HepG2 (cell line): ENCODE data around the gene CPNE1. TPM values are rescaled to one million over a fixed set of nuclear protein-coding genes. Genes with fewer than 3 reads are reported as not detected.

Source experiments
- ASH2L ChIP-seq: fragments of 300-600, 200-600 bp; sonication (generic); IDR thresholded peaks from 2 replicates; pipeline ENCODE4 v1.7.0; 2017; ENCODE audit warnings: low read depth, mild to moderate bottlenecking, moderate library complexity, mixed read lengths, low read length; ENCODE audit not compliant: insufficient read length
- GZF1 ChIP-seq: sonication (generic); formaldehyde crosslinking; IDR thresholded peaks from 2 replicates; pipeline ENCODE4 v1.5.1; 2020; ENCODE audit warnings: mild to moderate bottlenecking, missing genetic modification reagents
- NFKBIZ ChIP-seq: IDR thresholded peaks from 2 replicates; pipeline ENCODE4 v1.6.1; 2018; ENCODE audit warnings: missing genetic modification reagents, missing compliant biosample characterization
- NFRKB ChIP-seq: fragments of 450-650 bp; IDR thresholded peaks from 2 replicates; pipeline ENCODE4 v1.6.1; 2017
- RBM22 ChIP-seq: fragments of 200-400 bp; formaldehyde crosslinking; optimal IDR thresholded peaks from 2 replicates; pipeline ENCODE3; 2017; ENCODE audit warnings: mild to moderate bottlenecking, low read length, moderate library complexity
- SRF ChIP-seq: IDR thresholded peaks from 2 replicates; pipeline ENCODE4 v1.6.1; 2011; ENCODE audit warnings: mild to moderate bottlenecking, low read depth, low read length, moderate library complexity
- TOPORS ChIP-seq: sonication (generic); formaldehyde crosslinking; IDR thresholded peaks from 2 replicates; pipeline ENCODE4 v1.8.0; 2023; ENCODE audit warnings: mild to moderate bottlenecking, missing genetic modification reagents
- ZBTB3 ChIP-seq: sonication (generic); formaldehyde crosslinking; IDR thresholded peaks from 2 replicates; pipeline ENCODE4 v1.4.0; 2020; ENCODE audit warnings: low read depth, mild to moderate bottlenecking, moderate library complexity, missing genetic modification reagents, borderline replicate concordance
- ZNF264 ChIP-seq: sonication (generic); formaldehyde crosslinking; IDR thresholded peaks from 2 replicates; pipeline ENCODE4 v1.4.0; 2020; ENCODE audit warnings: missing genetic modification reagents
- ZNF33A ChIP-seq: sonication (generic); formaldehyde crosslinking; IDR thresholded peaks from 2 replicates; pipeline ENCODE4 v1.5.1; 2020; ENCODE audit warnings: missing genetic modification reagents, mild to moderate bottlenecking, moderate library complexity, borderline replicate concordance
- ZNF383 ChIP-seq: sonication (generic); formaldehyde crosslinking; IDR thresholded peaks from 2 replicates; pipeline ENCODE4 v1.4.0; 2020; ENCODE audit warnings: missing genetic modification reagents, mild to moderate bottlenecking, borderline replicate concordance
- ZNF629 ChIP-seq: sonication (generic); formaldehyde crosslinking; conservative IDR thresholded peaks from 2 replicates; pipeline ENCODE4 v1.5.0; 2020; ENCODE audit warnings: missing genetic modification reagents
- ZNF75D ChIP-seq: sonication (generic); formaldehyde crosslinking; IDR thresholded peaks from 2 replicates; pipeline ENCODE4 v1.8.1; 2023; ENCODE audit warnings: missing genetic modification reagents, mild to moderate bottlenecking, borderline replicate concordance
- ZNF775 ChIP-seq: sonication (generic); formaldehyde crosslinking; IDR thresholded peaks from 2 replicates; pipeline ENCODE4 v1.4.0; 2020; ENCODE audit warnings: missing genetic modification reagents, mild to moderate bottlenecking, moderate library complexity, borderline replicate concordance
- polyA plus RNA-seq, 8 experiments: library from polyadenylated mRNA; depleted of rRNA in 3 of 8; stranded (reverse) in 7 of 8; unstranded in 1 of 8; fragments of >200 nt; fragmentation: Illumina TruSeq in 4 of 8; extraction: Trizol in 4 of 8; gene quantifications; 2 replicates each; pipeline versions ENCODE4 v1.2.1 to v1.2.3, GENCODE V29; 2011 to 2016; ENCODE audit warnings: low read depth in 4 of 8, missing spikeins in 1 of 8, mixed read lengths in 1 of 8; ENCODE audit not compliant: insufficient read depth in 1 of 8
- total RNA-seq, 5 experiments: library from RNA; depleted of rRNA; stranded (reverse); fragments of >200 nt; fragmentation: Illumina TruSeq; extraction: Trizol; gene quantifications; 2 replicates each; pipeline ENCODE4 v1.2.3, GENCODE V29; 2016; ENCODE audit warnings: low read depth in 1 of 5
- TF ChIP-seq, protein P1 (sequence below): sonication (generic); formaldehyde crosslinking; IDR thresholded peaks from 2 replicates; pipeline ENCODE4 v1.4.0; 2020; ENCODE audit warnings: low read depth, missing genetic modification reagents
- TF ChIP-seq, protein P2 (sequence below): sonication (generic); formaldehyde crosslinking; IDR thresholded peaks from 2 replicates; pipeline ENCODE4 v1.8.0; 2022; ENCODE audit warnings: mild to moderate bottlenecking, missing genetic modification reagents, moderate library complexity
- TF ChIP-seq, protein P3 (sequence below): sonication (generic); formaldehyde crosslinking; IDR thresholded peaks from 2 replicates; pipeline ENCODE4 v1.4.0; 2020; ENCODE audit warnings: missing genetic modification reagents, borderline replicate concordance
- TF ChIP-seq, protein P4 (sequence below): sonication (generic); formaldehyde crosslinking; IDR thresholded peaks from 2 replicates; pipeline ENCODE4 v1.5.0; 2020; ENCODE audit warnings: missing genetic modification reagents
- TF ChIP-seq, protein P5 (sequence below): sonication (generic); formaldehyde crosslinking; IDR thresholded peaks from 2 replicates; pipeline ENCODE4 v1.4.0; 2020; ENCODE audit warnings: missing genetic modification reagents, borderline replicate concordance

The CPNE1 gene
- total and polyA plus RNA-seq, 2 of the 13 experiments (the other 11 are each of a cell fraction or from before 2014, with no cell fraction given) = 408 to 431 TPM

DNA sequence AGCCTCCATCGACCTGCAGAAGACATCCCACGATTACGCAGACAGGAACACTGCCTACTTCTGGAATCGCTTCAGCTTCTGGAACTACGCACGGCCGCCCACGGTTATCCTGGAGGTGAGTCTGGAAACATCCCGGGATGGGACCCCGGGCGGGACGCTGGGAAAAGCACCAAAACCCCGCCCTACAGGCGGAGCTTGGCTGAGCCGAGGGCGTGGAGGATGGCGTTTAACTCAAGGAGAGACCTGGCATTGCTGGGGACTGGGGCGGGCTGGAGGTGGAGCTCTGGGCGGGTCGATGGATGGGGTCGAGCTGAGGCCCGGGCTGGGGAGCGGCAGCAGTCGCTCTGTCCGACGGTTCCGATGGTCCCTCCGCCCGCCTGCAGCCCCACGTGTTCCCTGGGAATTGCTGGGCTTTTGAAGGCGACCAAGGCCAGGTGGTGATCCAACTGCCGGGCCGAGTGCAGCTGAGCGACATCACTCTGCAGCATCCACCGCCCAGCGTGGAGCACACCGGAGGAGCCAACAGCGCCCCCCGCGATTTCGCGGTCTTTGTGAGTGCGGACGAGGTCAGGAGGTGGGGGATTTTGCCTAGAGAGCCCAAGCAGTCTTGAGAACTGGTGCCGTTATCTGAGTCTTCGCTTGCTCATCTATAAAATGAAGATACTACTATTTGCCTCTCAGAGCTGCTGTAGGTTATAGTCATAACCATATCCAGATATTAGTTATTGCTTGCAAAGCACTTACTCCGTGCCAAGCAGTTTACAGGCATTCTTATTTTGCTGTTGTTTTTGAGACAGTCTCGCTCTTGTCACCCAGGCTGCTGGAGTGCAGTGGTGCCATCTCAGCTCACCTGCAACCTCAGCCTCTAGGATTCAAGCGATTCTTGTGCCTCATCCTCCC, 45.3 kb downstream of the CPNE1 start (continued):
- TF ChIP-seq, protein P1, sequence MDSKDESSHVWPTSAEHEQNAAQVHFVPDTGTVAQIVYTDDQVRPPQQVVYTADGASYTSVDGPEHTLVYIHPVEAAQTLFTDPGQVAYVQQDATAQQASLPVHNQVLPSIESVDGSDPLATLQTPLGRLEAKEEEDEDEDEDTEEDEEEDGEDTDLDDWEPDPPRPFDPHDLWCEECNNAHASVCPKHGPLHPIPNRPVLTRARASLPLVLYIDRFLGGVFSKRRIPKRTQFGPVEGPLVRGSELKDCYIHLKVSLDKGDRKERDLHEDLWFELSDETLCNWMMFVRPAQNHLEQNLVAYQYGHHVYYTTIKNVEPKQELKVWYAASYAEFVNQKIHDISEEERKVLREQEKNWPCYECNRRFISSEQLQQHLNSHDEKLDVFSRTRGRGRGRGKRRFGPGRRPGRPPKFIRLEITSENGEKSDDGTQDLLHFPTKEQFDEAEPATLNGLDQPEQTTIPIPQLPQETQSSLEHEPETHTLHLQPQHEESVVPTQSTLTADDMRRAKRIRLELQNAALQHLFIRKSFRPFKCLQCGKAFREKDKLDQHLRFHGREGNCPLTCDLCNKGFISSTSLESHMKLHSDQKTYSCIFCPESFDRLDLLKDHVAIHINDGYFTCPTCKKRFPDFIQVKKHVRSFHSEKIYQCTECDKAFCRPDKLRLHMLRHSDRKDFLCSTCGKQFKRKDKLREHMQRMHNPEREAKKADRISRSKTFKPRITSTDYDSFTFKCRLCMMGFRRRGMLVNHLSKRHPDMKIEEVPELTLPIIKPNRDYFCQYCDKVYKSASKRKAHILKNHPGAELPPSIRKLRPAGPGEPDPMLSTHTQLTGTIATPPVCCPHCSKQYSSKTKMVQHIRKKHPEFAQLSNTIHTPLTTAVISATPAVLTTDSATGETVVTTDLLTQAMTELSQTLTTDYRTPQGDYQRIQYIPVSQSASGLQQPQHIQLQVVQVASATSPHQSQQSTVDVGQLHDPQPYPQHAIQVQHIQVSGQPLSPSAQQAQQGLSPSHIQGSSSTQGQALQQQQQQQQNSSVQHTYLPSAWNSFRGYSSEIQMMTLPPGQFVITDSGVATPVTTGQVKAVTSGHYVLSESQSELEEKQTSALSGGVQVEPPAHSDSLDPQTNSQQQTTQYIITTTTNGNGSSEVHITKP = peak; percentile 64; the same call in 1 of the 2 replicates
- TF ChIP-seq, protein P2, sequence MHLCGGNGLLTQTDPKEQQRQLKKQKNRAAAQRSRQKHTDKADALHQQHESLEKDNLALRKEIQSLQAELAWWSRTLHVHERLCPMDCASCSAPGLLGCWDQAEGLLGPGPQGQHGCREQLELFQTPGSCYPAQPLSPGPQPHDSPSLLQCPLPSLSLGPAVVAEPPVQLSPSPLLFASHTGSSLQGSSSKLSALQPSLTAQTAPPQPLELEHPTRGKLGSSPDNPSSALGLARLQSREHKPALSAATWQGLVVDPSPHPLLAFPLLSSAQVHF (CRISPR knock-in tag) = peak; percentile 68; the same call in 1 of the 2 replicates
- TF ChIP-seq, protein P3, sequence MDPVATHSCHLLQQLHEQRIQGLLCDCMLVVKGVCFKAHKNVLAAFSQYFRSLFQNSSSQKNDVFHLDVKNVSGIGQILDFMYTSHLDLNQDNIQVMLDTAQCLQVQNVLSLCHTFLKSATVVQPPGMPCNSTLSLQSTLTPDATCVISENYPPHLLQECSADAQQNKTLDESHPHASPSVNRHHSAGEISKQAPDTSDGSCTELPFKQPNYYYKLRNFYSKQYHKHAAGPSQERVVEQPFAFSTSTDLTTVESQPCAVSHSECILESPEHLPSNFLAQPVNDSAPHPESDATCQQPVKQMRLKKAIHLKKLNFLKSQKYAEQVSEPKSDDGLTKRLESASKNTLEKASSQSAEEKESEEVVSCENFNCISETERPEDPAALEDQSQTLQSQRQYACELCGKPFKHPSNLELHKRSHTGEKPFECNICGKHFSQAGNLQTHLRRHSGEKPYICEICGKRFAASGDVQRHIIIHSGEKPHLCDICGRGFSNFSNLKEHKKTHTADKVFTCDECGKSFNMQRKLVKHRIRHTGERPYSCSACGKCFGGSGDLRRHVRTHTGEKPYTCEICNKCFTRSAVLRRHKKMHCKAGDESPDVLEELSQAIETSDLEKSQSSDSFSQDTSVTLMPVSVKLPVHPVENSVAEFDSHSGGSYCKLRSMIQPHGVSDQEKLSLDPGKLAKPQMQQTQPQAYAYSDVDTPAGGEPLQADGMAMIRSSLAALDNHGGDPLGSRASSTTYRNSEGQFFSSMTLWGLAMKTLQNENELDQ (CRISPR knock-in tag) = peak; percentile 82; the same call in 1 of the 2 replicates
- TF ChIP-seq ZNF775 (CRISPR knock-in tag) = 0 out of 2 replicates have a peak, but pooled peaks have one; percentile 55
- TF ChIP-seq, protein P4, sequence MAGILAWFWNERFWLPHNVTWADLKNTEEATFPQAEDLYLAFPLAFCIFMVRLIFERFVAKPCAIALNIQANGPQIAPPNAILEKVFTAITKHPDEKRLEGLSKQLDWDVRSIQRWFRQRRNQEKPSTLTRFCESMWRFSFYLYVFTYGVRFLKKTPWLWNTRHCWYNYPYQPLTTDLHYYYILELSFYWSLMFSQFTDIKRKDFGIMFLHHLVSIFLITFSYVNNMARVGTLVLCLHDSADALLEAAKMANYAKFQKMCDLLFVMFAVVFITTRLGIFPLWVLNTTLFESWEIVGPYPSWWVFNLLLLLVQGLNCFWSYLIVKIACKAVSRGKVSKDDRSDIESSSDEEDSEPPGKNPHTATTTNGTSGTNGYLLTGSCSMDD (CRISPR knock-in tag) = no peak
- TF ChIP-seq ZBTB3 = no peak
- peak; percentile 78 for TF ChIP-seq ASH2L
- TF ChIP-seq, protein P5, sequence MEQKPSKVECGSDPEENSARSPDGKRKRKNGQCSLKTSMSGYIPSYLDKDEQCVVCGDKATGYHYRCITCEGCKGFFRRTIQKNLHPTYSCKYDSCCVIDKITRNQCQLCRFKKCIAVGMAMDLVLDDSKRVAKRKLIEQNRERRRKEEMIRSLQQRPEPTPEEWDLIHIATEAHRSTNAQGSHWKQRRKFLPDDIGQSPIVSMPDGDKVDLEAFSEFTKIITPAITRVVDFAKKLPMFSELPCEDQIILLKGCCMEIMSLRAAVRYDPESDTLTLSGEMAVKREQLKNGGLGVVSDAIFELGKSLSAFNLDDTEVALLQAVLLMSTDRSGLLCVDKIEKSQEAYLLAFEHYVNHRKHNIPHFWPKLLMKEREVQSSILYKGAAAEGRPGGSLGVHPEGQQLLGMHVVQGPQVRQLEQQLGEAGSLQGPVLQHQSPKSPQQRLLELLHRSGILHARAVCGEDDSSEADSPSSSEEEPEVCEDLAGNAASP (CRISPR knock-in tag) = peak; percentile 79
- TF ChIP-seq GZF1 (CRISPR knock-in tag) = peak; percentile 86; the same call in 1 of the 2 replicates
- peak; percentile 77 for TF ChIP-seq ZNF264 (CRISPR knock-in tag)
- no peak for TF ChIP-seq ZNF33A (CRISPR knock-in tag)
- TF ChIP-seq NFRKB = no peak
- peak; percentile 56 for TF ChIP-seq ZNF629
- no peak for TF ChIP-seq NFKBIZ
- TF ChIP-seq ZNF383 (CRISPR knock-in tag) = no peak
- TF ChIP-seq SRF = no peak
- TF ChIP-seq TOPORS (CRISPR knock-in tag) = peak; percentile 92; the same call in 1 of the 2 replicates
- TF ChIP-seq RBM22 = peak; percentile 93
- TF ChIP-seq ZNF75D (CRISPR knock-in tag) = no peak
